Vagina (tissue), 2 donors: ENCODE measurements around the gene PIP5KL1. TPM values are rescaled to one million over a fixed set of nuclear protein-coding genes. Genes with fewer than 3 reads are reported as not detected.

Experiments
- DNase-seq, 2 donors: peaks; one replicate each; pipeline ENCODE4 v3.0.0-alpha.2; 2017; ENCODE audit errors: extremely low spot score in 2 of 2
- H3K27ac ChIP-seq: fragments of 200-600 bp; sonication (generic); one replicate; pipeline ENCODE4 v1.5.1; 2019
- H3K27me3 ChIP-seq: fragments of 200-600 bp; sonication (generic); one replicate; pipeline ENCODE4 v1.5.1; 2019
- H3K36me3 ChIP-seq, 2 donors: fragments of 200-600 bp; sonication (generic); one replicate each; pipeline ENCODE4 v1.5.1; 2017 to 2019
- H3K4me1 ChIP-seq: fragments of 200-600 bp; sonication (generic); one replicate; pipeline ENCODE4 v1.5.1; 2019
- H3K4me3 ChIP-seq, 2 donors: fragments of 200-600 bp; sonication (generic); 1 replicate in 1 of 2; 2 replicates in 1 of 2; pipeline ENCODE4 v1.5.1; 2016 to 2019
- H3K9me3 ChIP-seq: fragments of 200-600 bp; sonication (generic); one replicate; pipeline ENCODE4 v1.5.1; 2019
- CTCF ChIP-seq, 3 experiments: fragments of 450-650 bp in 2 of 3; fragments of 200-600 bp in 1 of 3; sonication (generic) in 1 of 3; IDR thresholded peaks; one replicate each; pipeline ENCODE4 v1.5.1; 2017 to 2019; ENCODE audit warnings: antibody characterized with exemption in 3 of 3, mild to moderate bottlenecking in 2 of 3, moderate library complexity in 2 of 3
- POLR2A ChIP-seq, 2 donors: fragments of 450-650 bp; IDR thresholded peaks; one replicate each; pipeline ENCODE4 v1.6.1; 2017; ENCODE audit warnings: antibody characterized with exemption in 2 of 2, mild to moderate bottlenecking in 2 of 2, moderate library complexity in 2 of 2
- POLR2AphosphoS5 ChIP-seq, 2 donors: sonication (generic); formaldehyde crosslinking; IDR thresholded peaks; one replicate each; pipeline ENCODE4 v1.9.0; 2017; ENCODE audit warnings: antibody characterized with exemption in 2 of 2, mild to moderate bottlenecking in 2 of 2, low read depth in 1 of 2; ENCODE audit not compliant: insufficient read depth in 1 of 2
- intact Hi-C: fragments of 100-400 bp; cut with DNase I; formaldehyde crosslinking; loops from one replicate; pipeline ENCODE4 v1.15.1; 2023
- total RNA-seq: library from RNA; depleted of rRNA; stranded (reverse); fragments of >200 nt; gene quantifications from one replicate; pipeline ENCODE4 v1.2.3, GENCODE V29; 2016

The PIP5KL1 gene
- total RNA-seq, 1 donor from 2014 or later: 10.3 TPM

DNA sequence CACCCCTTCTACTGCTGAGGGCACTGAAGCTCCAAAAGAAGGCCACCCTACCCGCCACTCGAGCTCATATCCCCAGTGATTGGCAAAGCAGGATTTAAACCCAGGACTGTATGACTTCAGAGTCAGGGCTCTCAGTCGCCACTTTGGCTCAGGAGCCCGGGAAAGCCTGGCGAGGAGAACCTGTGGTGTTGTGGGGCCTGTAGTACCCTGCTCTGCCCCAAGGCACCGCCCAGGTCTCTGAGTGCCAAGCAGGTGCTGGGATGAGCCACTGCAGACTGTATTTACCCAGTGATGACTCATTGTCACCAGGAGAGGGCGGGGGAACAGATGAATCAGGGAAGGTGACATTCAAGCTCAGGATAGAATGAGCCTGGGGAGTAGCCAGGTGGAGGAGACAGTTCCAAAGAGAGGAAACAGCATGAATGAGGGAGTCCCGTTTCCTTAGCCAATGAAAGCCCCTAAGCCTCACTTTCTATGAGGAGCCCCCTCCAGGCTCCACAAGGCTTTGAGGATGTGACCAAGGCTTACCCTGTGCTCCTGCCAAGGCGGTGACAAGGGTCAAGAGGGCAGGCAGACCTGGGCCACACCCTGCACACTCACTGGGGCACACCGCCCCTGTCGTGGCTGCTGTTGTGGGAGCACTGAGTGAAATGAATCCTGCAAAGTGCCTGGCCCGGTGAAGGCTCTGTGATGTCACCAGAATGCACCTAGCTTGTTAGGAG lies 24.9 kb upstream of the PIP5KL1 start:
- intact Hi-C loops: no loop called here
- Histone ChIP-seq H3K9me3 (no peaks in the 10 kb centered on the region), H3K4me3 (no peak overlapping the region), H3K36me3 (no peaks in the 10 kb centered on the region), H3K4me1 (peaks cover 71% of the 10 kb centered on the region), H3K27ac (peak overlapping the region; percentile 52), H3K27me3 (no peaks in the 10 kb centered on the region)
- DNase-seq: no peak
- TF ChIP-seq POLR2AphosphoS5 (IDR thresholded peaks at IDR 0.05; ENCODE audit: insufficient read depth in 1 of 2, low read depth in 1 of 2) (peak; percentile 64 to 83), POLR2A (IDR thresholded peaks at IDR 0.05) (no peak), CTCF (IDR thresholded peaks at IDR 0.05) (peak in 1 of 3 experiments; percentile 18)

DNA sequence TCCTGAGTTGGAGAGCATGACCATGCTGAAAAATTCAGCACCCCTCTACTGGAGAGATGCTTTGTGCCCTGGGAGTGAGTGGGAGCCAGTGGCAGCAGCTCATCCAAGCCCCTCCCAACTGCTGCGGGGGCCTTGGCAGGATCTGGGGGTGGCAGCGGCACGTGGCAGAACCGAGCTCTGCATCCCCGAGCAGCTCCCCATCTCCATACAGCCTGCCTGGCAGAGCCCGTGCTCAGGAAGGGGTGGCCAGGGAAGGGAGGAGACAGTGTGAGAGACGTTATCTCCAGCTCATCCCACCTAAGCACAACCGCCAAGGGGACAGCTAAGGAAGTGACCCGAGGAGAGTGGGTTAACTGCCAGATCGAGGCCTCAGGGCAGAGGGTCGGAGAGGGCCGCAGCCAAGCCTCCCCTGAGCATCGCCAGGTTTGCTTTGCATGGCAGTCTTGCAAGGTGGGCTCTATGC lies 24.3 kb upstream of the PIP5KL1 start:
- Histone ChIP-seq H3K4me3 (no peak overlapping the region), H3K27ac (peak overlapping the region; percentile 52), H3K36me3 (no peaks in the 10 kb centered on the region), H3K27me3 (no peaks in the 10 kb centered on the region), H3K9me3 (no peaks in the 10 kb centered on the region), H3K4me1 (peaks cover 71% of the 10 kb centered on the region)
- DNase-seq: no peak
- intact Hi-C loops: no loop called here
- no peak for TF ChIP-seq POLR2AphosphoS5 (IDR thresholded peaks at IDR 0.05; ENCODE audit: insufficient read depth in 1 of 2, low read depth in 1 of 2)

GRCh38 chr9:127953768-127954505 lies 23.4 kb upstream of the PIP5KL1 start:
- intact Hi-C loops: no loop called here
- no peaks in the 10 kb centered on the region for H3K36me3 ChIP-seq
- TF ChIP-seq POLR2AphosphoS5 (IDR thresholded peaks at IDR 0.05; ENCODE audit: insufficient read depth in 1 of 2, low read depth in 1 of 2) (no peak), POLR2A (IDR thresholded peaks at IDR 0.05) (no peak), CTCF (IDR thresholded peaks at IDR 0.05) (no peak)
- H3K9me3 ChIP-seq: no peaks in the 10 kb centered on the region
- H3K27ac ChIP-seq: peak overlapping the region; percentile 52
- H3K27me3 ChIP-seq: no peaks in the 10 kb centered on the region
- H3K4me3 ChIP-seq: no peak overlapping the region
- DNase-seq: no peak
- H3K4me1 ChIP-seq: peaks cover 69% of the 10 kb centered on the region

- Histone ChIP-seq H3K27me3 (no peaks in the 10 kb centered on the region), H3K4me3 (no peak overlapping the region), H3K9me3 (no peaks in the 10 kb centered on the region), H3K27ac (peak overlapping the region; percentile 52), H3K36me3 (no peaks in the 10 kb centered on the region), H3K4me1 (peaks cover 68% of the 10 kb centered on the region)
- no peak for DNase-seq
- no peak for TF ChIP-seq CTCF (IDR thresholded peaks at IDR 0.05)
- no peak for TF ChIP-seq POLR2AphosphoS5 (IDR thresholded peaks at IDR 0.05; ENCODE audit: insufficient read depth in 1 of 2, low read depth in 1 of 2)
- no peak for TF ChIP-seq POLR2A (IDR thresholded peaks at IDR 0.05)
- intact Hi-C loops: no loop called here
Observed at GRCh38 chr9:127953154-127953553, 22.6 kb upstream of the PIP5KL1 start.

DNA sequence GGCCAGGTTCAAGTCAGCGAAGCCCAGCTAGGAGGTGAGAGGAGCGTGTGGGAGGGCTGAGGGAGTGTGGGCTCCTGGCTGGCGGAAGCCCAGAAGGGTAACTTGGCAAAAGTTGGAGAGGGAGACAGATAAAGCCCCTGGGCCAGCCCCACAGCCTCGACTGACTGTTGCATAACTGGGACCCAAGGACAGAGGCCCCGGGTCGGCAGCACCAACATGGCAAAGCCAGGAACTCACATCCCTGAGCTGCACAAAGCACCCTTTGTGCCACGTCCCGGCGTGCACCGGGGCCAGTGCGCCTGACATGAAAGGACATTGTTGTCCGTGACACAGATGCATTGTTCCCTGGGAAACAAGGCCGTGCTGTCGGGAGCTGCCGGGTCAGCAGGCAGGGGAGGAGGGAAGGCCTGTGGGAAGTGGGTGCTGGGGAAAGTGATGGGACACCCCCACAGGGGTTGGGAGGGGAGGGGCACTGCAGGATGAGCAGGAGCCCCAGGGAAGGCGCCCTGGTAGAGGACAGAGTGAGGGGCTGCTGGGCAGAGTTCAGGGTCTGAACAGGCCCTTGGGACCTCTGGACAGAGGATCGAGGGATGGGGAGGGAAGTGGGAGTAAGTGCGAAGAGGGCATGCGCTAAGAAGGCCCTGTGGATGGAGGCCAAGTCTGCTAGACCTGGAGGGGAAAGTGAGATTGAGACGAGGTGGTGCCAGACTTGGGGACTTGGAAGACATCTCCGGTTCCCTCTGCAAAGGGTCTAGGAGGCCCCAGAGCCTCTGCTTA lies 20.1 kb upstream of the PIP5KL1 start:
- DNase-seq: no peak
- intact Hi-C loops: no loop called here
- TF ChIP-seq POLR2AphosphoS5 (IDR thresholded peaks at IDR 0.05; ENCODE audit: insufficient read depth in 1 of 2, low read depth in 1 of 2) (no peak), CTCF (IDR thresholded peaks at IDR 0.05) (no peak), POLR2A (IDR thresholded peaks at IDR 0.05) (no peak)
- Histone ChIP-seq H3K27me3 (no peaks in the 10 kb centered on the region), H3K27ac (peak overlapping the region; percentile 64), H3K9me3 (no peaks in the 10 kb centered on the region), H3K4me1 (peaks cover 76% of the 10 kb centered on the region), H3K4me3 (no peak overlapping the region), H3K36me3 (no peaks in the 10 kb centered on the region)
